T-cell (primary cell): ENCODE measurements around the gene C3orf20. TPM values are rescaled to one million over a fixed set of nuclear protein-coding genes. Genes with fewer than 3 reads are reported as not detected.
A peak's percentile ranks its signal among the peaks of the same experiment; 100 is the strongest.

ENCODE experiments used
- ATAC-seq, 4 experiments: fragments of 200-7000 bp in 3 of 4; fragments of 150-1000 bp in 1 of 4; cut with Tn5 transposase; replicated peaks in 1 of 4; 1 replicate in 3 of 4; 2 replicates in 1 of 4; pipeline ENCODE4 v1.10.0; 2021; ENCODE audit warnings: moderate library complexity in 3 of 4, mild to moderate bottlenecking in 2 of 4, moderate number of reproducible peaks in 1 of 4
- CTCF ChIA-PET, 2 donors: fragments of 300-600 bp; sonication (Branson Sonifier 250); formaldehyde crosslinking; loops; one replicate each; lab custom pipeline; 2022; ENCODE audit warnings: antibody characterized with exemption in 2 of 2; lab: Charles Lee
- POLR2A ChIA-PET, 2 donors: fragments of 300-600 bp; sonication (Branson Sonifier 250); formaldehyde crosslinking; loops; one replicate each; lab custom pipeline; 2022; ENCODE audit warnings: antibody characterized with exemption in 2 of 2; lab: Charles Lee
- DNase-seq, 35 experiments: peaks; one replicate each; pipeline versions ENCODE4 v3.0.0 to v3.0.0-alpha.2; 2013 to 2023
- H3K27ac ChIP-seq: one replicate; pipeline ENCODE4 v1.5.1; 2013; ENCODE audit warnings: low read length
- H3K27me3 ChIP-seq, 2 experiments: replicated peaks in 1 of 2; 1 replicate in 1 of 2; 2 replicates in 1 of 2; pipeline versions ENCODE4 v1.6.1 to v1.7.0; 2013; ENCODE audit warnings: low read length in 1 of 2, mixed read lengths in 1 of 2; ENCODE audit not compliant: control insufficient read depth in 2 of 2, insufficient read depth in 2 of 2; ENCODE audit errors: extremely low read depth in 1 of 2
- H3K36me3 ChIP-seq, 2 donors: 1 replicate in 1 of 2; 2 replicates in 1 of 2; pipeline versions ENCODE4 v1.6.1 to v1.7.0; 2013; ENCODE audit warnings: low read length in 1 of 2; ENCODE audit not compliant: control insufficient read depth in 2 of 2, insufficient read depth in 1 of 2; ENCODE audit errors: extremely low read depth in 1 of 2
- H3K4me1 ChIP-seq, 2 experiments: 1 replicate in 1 of 2; 2 replicates in 1 of 2; pipeline versions ENCODE4 v1.6.1 to v1.7.0; 2013; ENCODE audit warnings: low read length in 2 of 2, mixed read lengths in 1 of 2; ENCODE audit not compliant: insufficient read depth in 2 of 2, control insufficient read depth in 1 of 2; ENCODE audit errors: extremely low read depth in 1 of 2
- H3K4me3 ChIP-seq, 2 donors: 1 replicate in 1 of 2; 2 replicates in 1 of 2; pipeline versions ENCODE4 v1.5.1 to v1.7.0; 2013; ENCODE audit warnings: mild to moderate bottlenecking in 2 of 2, low read length in 1 of 2, moderate library complexity in 1 of 2; ENCODE audit not compliant: control insufficient read depth in 1 of 2; ENCODE audit errors: extremely low read depth in 1 of 2
- H3K9me3 ChIP-seq: 2 replicates; pipeline ENCODE4 v1.7.0; 2013
- H3K27ac Mint-ChIP-seq, 2 donors: one replicate each; pipeline ENCODE4 v1.8.0; 2020 to 2021; ENCODE audit warnings: mild to moderate bottlenecking in 2 of 2, mixed read lengths in 2 of 2
- H3K27me3 Mint-ChIP-seq, 2 donors: one replicate each; pipeline ENCODE4 v1.8.0; 2021 to 2022; ENCODE audit warnings: mixed read lengths in 2 of 2
- H3K36me3 Mint-ChIP-seq: one replicate; pipeline ENCODE4 v1.8.0; 2021; ENCODE audit warnings: mixed read lengths
- H3K4me1 Mint-ChIP-seq, 3 donors: one replicate each; pipeline ENCODE4 v1.8.0; 2020 to 2022; ENCODE audit warnings: mixed read lengths in 3 of 3, mild to moderate bottlenecking in 1 of 3
- H3K4me3 Mint-ChIP-seq, 3 donors: one replicate each; pipeline ENCODE4 v1.8.0; 2020 to 2022; ENCODE audit warnings: mild to moderate bottlenecking in 3 of 3, mixed read lengths in 3 of 3, moderate library complexity in 3 of 3
- H3K9me3 Mint-ChIP-seq, 3 donors: one replicate each; pipeline ENCODE4 v1.8.0; 2020 to 2022; ENCODE audit warnings: mixed read lengths in 3 of 3
- WGBS: methylation state at CpG from one replicate; pipeline ENCODE4 v1.1.5; 2013; ENCODE audit warnings: missing lambda C conversion rate; ENCODE audit not compliant: insufficient coverage; 5-methylcytosine and 5-hydroxymethylcytosine counted together
- total RNA-seq, 35 experiments: library from RNA in 6 of 35; stranded (reverse) in 6 of 35; fragments of 120-200 nt in 1 of 35; gene quantifications; one replicate each; pipeline versions ENCODE4 v1.2.1 to v1.2.4 and lab custom pipeline; 2013 to 2026

C3orf20 gene
- total RNA-seq, 5 donors from 2014 or later (not counting 1 experiment from before 2014, with no cell fraction given), result 0.19 to 0.82 (median 0.37) TPM

GRCh38 chr3:14765060-14765400, 90.1 kb downstream of the C3orf20 start:
- Mint-ChIP-seq H3K9me3 (no peaks in the 10 kb centered on the region), H3K4me1 (peaks cover 4 to 6% (median 4%) of the 10 kb centered on the region in 3 donors), H3K36me3 (no peaks in the 10 kb centered on the region), H3K4me3 (no peak overlapping the region), H3K27me3 (peaks cover 0 to 3% of the 10 kb centered on the region in 2 donors), H3K27ac (no peak overlapping the region)
- H3K36me3 ChIP-seq, result no peaks in the 10 kb centered on the region
- ATAC-seq, result no peak
- H3K27me3 ChIP-seq, result peaks cover 0 to 19% of the 10 kb centered on the region in 2 experiments
- H3K4me1 ChIP-seq, result peaks cover 0 to 3% of the 10 kb centered on the region in 2 experiments
- no peak for DNase-seq
- no peaks in the 10 kb centered on the region for H3K9me3 ChIP-seq
- CTCF ChIA-PET, result no interaction called here
- no peak overlapping the region for H3K4me3 ChIP-seq
- POLR2A ChIA-PET, result no interaction called here
- H3K27ac ChIP-seq, result no peak overlapping the region
- 82% methylated on average over 3 of the region's 3 CpGs for WGBS

GRCh38 chr3:14765576-14766427, 90.9 kb downstream of the C3orf20 start:
- no peaks in the 10 kb centered on the region for H3K36me3 Mint-ChIP-seq

GRCh38 chr3:14766428-14767244, 91.7 kb downstream of the C3orf20 start:
- Mint-ChIP-seq H3K4me1 (peaks cover 0 to 1% (median 0%) of the 10 kb centered on the region in 3 donors), H3K27me3 (peaks cover 0 to 3% of the 10 kb centered on the region in 2 donors), H3K9me3 (no peaks in the 10 kb centered on the region), H3K27ac (no peak overlapping the region), H3K36me3 (no peaks in the 10 kb centered on the region), H3K4me3 (no peak overlapping the region)
- Histone ChIP-seq H3K27me3 (peaks cover 0 to 20% of the 10 kb centered on the region in 2 experiments), H3K27ac (no peak overlapping the region), H3K36me3 (no peaks in the 10 kb centered on the region), H3K4me1 (no peaks in the 10 kb centered on the region), H3K4me3 (no peak overlapping the region), H3K9me3 (no peaks in the 10 kb centered on the region)
- POLR2A ChIA-PET, result no interaction called here
- CTCF ChIA-PET, result no interaction called here
- ATAC-seq (no peak), DNase-seq (peak in 1 of 35 experiments; percentile 17)
- 78% methylated on average over 18 of the region's 23 CpGs for WGBS

More at GRCh38 chr3:14765576-14766427, 90.9 kb downstream of the C3orf20 start:
- H3K4me1 Mint-ChIP-seq, result peaks cover 4 to 6% (median 4%) of the 10 kb centered on the region in 3 donors
- H3K27ac ChIP-seq, result no peak overlapping the region
- WGBS, result 72% methylated on average over 5 of the region's 9 CpGs
- H3K4me3 ChIP-seq, result no peak overlapping the region
- POLR2A ChIA-PET, result no interaction called here
- no peaks in the 10 kb centered on the region for H3K9me3 ChIP-seq
- no peak for ATAC-seq
- H3K27ac Mint-ChIP-seq, result no peak overlapping the region
- CTCF ChIA-PET, result no interaction called here
- DNase-seq, result peak in 1 of 35 experiments; percentile 21
- no peaks in the 10 kb centered on the region for H3K36me3 ChIP-seq
- H3K4me3 Mint-ChIP-seq, result no peak overlapping the region
- peaks cover 0 to 21% of the 10 kb centered on the region in 2 experiments for H3K27me3 ChIP-seq
- H3K9me3 Mint-ChIP-seq, result no peaks in the 10 kb centered on the region
- H3K27me3 Mint-ChIP-seq, result peaks cover 0 to 3% of the 10 kb centered on the region in 2 donors
- peaks cover 0 to 3% of the 10 kb centered on the region in 2 experiments for H3K4me1 ChIP-seq

- Histone ChIP-seq H3K4me1 (no peaks in the 10 kb centered on the region), H3K36me3 (no peaks in the 10 kb centered on the region), H3K27me3 (peaks cover 0 to 17% of the 10 kb centered on the region in 2 experiments), H3K4me3 (no peak overlapping the region), H3K9me3 (no peaks in the 10 kb centered on the region), H3K27ac (no peak overlapping the region)
- Mint-ChIP-seq H3K27me3 (peaks cover 0 to 5% of the 10 kb centered on the region in 2 donors), H3K36me3 (no peaks in the 10 kb centered on the region), H3K9me3 (no peaks in the 10 kb centered on the region), H3K27ac (no peak overlapping the region), H3K4me1 (no peaks in the 10 kb centered on the region), H3K4me3 (no peak overlapping the region)
- WGBS, result 39% methylated on average over 7 of the region's 9 CpGs
- DNase-seq, result peak in 1 of 35 experiments; percentile 17
- ChIA-PET POLR2A (no interaction called here), CTCF (no interaction called here)
- no peak for ATAC-seq
Observed at GRCh38 chr3:14767245-14768051, 92.5 kb downstream of the C3orf20 start.

DNA sequence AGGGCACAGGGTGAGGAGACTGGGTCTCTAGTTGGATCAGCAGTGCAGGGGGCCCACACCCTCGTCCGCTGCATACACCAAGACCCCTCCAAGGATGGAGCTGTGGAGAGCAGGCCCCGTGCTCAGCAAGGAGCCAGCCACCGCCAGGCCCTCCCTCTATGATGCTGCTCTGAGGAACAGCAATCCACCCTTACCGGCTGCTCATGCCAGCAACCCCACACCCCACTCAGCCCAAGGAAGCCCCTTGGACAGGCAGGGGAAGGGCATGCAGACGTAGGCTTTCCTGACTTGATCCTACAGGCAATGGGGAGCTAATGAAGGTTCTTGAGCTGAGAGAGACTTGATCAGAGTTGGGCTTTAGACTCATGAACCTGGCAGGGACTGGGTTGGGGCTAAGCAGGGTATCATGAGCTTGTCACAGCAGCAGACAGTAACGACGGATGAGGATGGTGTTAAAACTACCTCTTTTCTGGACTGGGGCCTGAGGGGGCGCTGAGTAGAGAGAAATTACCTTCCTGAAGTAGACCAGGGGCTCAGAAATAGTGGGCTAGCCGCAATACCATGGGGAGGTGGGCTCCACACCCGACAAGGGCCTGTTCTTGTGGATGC, 93.3 kb downstream of the C3orf20 start:
- Histone ChIP-seq H3K36me3 (no peaks in the 10 kb centered on the region), H3K4me1 (no peaks in the 10 kb centered on the region), H3K27me3 (peaks cover 0 to 13% of the 10 kb centered on the region in 2 experiments), H3K9me3 (no peaks in the 10 kb centered on the region), H3K4me3 (no peak overlapping the region), H3K27ac (no peak overlapping the region)
- DNase-seq (peak in 1 of 35 experiments; percentile 13), ATAC-seq (no peak)
- WGBS, result 67% methylated on average over 6 of the region's 11 CpGs
- Mint-ChIP-seq H3K4me1 (no peaks in the 10 kb centered on the region), H3K36me3 (no peaks in the 10 kb centered on the region), H3K27me3 (peaks cover 0 to 5% of the 10 kb centered on the region in 2 donors), H3K27ac (no peak overlapping the region), H3K9me3 (no peaks in the 10 kb centered on the region), H3K4me3 (no peak overlapping the region)
- POLR2A ChIA-PET, result no interaction called here
- CTCF ChIA-PET, result no interaction called here
